Measurements from ENCODE around the gene SPAG4.

DNA sequence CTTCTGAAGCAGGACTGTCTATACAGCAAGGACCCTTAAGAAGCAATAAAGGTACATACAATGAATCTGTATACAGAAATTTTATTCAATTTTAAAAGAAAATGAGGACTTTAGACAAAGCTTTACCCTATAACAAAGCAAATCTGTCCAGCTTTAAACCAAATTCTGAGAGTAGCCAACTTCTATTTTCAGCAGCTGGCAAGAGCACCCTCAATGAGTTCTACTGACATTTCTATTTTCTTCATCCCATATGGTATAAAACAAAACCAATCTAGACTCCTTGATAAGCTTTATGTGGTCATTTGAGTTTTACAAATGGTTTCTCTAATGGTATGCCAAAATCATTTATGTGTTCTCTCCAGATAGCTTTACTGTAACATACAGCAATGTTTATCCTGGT is 36.3 kb downstream of the SPAG4 start:
- TF ChIP-seq CTCF (IDR thresholded peaks at IDR 0.05) (no peak), EP300 (IDR thresholded peaks at IDR 0.05) (no peak), POLR2A (IDR thresholded peaks at IDR 0.05) (no peak)
